Ishikawa (cell line): ENCODE results near the gene EPS8.

Source experiments
- CEBPB ChIP-seq: IDR thresholded peaks from 2 replicates; pipeline ENCODE4 v1.6.1; 2012
- EGR1 ChIP-seq: IDR thresholded peaks from 2 replicates; pipeline ENCODE4 v1.6.1; 2012
- EP300 ChIP-seq: IDR thresholded peaks from 2 replicates; pipeline ENCODE4 v1.6.1; 2012; ENCODE audit warnings: borderline replicate concordance
- FOXM1 ChIP-seq: IDR thresholded peaks from 2 replicates; pipeline ENCODE4 v1.6.1; 2012; ENCODE audit warnings: low read depth, borderline replicate concordance
- MAX ChIP-seq: IDR thresholded peaks from 2 replicates; pipeline ENCODE4 v1.6.1; 2012
- RAD21 ChIP-seq: IDR thresholded peaks from 2 replicates; pipeline ENCODE4 v1.6.1; 2012; ENCODE audit warnings: low read depth
- REST ChIP-seq: IDR thresholded peaks from 2 replicates; pipeline ENCODE4 v1.6.1; 2012; ENCODE audit warnings: low read depth, mild to moderate bottlenecking
- TEAD4 ChIP-seq: IDR thresholded peaks from 2 replicates; pipeline ENCODE4 v1.6.1; 2012
- USF1 ChIP-seq: IDR thresholded peaks from 2 replicates; pipeline ENCODE4 v1.6.1; 2012
- YY1 ChIP-seq: IDR thresholded peaks from 2 replicates; pipeline ENCODE4 v1.6.1; 2012; ENCODE audit warnings: low read depth

GRCh38 chr12:15634010-15634683 lies 155.0 kb downstream of the EPS8 start:
- TF ChIP-seq REST, result no peak
- TF ChIP-seq RAD21, result no peak
- TF ChIP-seq YY1, result no peak
- TF ChIP-seq CEBPB, result no peak
- no peak for TF ChIP-seq MAX
- no peak for TF ChIP-seq EP300
- no peak for TF ChIP-seq TEAD4
- TF ChIP-seq EGR1, result no peak
- no peak for TF ChIP-seq FOXM1
- no peak for TF ChIP-seq USF1
